NCI-H187 (cell line): ENCODE measurements around the gene TMPRSS15.

Source experiments
- DNase-seq, 2 experiments: peaks; one replicate each; lab custom pipeline; 2025; lab: John Stamatoyannopoulos, UW

Gene TMPRSS15

GRCh38 chr21:18349468-18349867, 54.1 kb downstream of the TMPRSS15 start:
- no peak for DNase-seq

- DNase-seq = no peak
Measured at GRCh38 chr21:18340387-18340942, 63.1 kb downstream of the TMPRSS15 start.

- no peak for DNase-seq
Measured at GRCh38 chr21:18335651-18336236, 67.8 kb downstream of the TMPRSS15 start.

GRCh38 chr21:18334066-18334465, 69.5 kb downstream of the TMPRSS15 start:
- DNase-seq = no peak

GRCh38 chr21:18318156-18318555, 85.4 kb downstream of the TMPRSS15 start:
- DNase-seq = no peak

- no peak for DNase-seq
Measured at GRCh38 chr21:18298228-18298627, 105.4 kb downstream of the TMPRSS15 start.

GRCh38 chr21:18294100-18294499, 109.5 kb downstream of the TMPRSS15 start:
- DNase-seq = no peak

- no peak for DNase-seq
Measured at GRCh38 chr21:18289876-18290275, 113.7 kb downstream of the TMPRSS15 start.

- DNase-seq = no peak
Measured at GRCh38 chr21:18285379-18285778, 118.2 kb downstream of the TMPRSS15 start.

- DNase-seq = peak; percentile 74 to 93
Measured at GRCh38 chr21:18275781-18276180, 127.8 kb downstream of the TMPRSS15 start.

- DNase-seq = no peak
Measured at GRCh38 chr21:18274370-18274769, 129.2 kb downstream of the TMPRSS15 start.

- DNase-seq = no peak
Measured at GRCh38 chr21:18273400-18273799, 130.2 kb downstream of the TMPRSS15 start.

GRCh38 chr21:18269856-18270255, 133.7 kb downstream of the TMPRSS15 start:
- no peak for DNase-seq

GRCh38 chr21:18268906-18269305, 134.7 kb downstream of the TMPRSS15 start:
- no peak for DNase-seq

GRCh38 chr21:18267496-18267895, 136.1 kb downstream of the TMPRSS15 start:
- no peak for DNase-seq

GRCh38 chr21:18265944-18266343, 137.6 kb downstream of the TMPRSS15 start:
- no peak for DNase-seq

GRCh38 chr21:18253799-18254198, 149.8 kb downstream of the TMPRSS15 start:
- no peak for DNase-seq

- no peak for DNase-seq
Measured at GRCh38 chr21:18253221-18253620, 150.4 kb downstream of the TMPRSS15 start.

GRCh38 chr21:18252680-18253079, 150.9 kb downstream of the TMPRSS15 start:
- no peak for DNase-seq

GRCh38 chr21:18252256-18252655, 151.3 kb downstream of the TMPRSS15 start:
- DNase-seq = no peak

GRCh38 chr21:18251065-18251464, 152.5 kb downstream of the TMPRSS15 start:
- no peak for DNase-seq

- DNase-seq = no peak
Measured at GRCh38 chr21:18249672-18250071, 153.9 kb downstream of the TMPRSS15 start.

- DNase-seq = no peak
Measured at GRCh38 chr21:18248171-18248570, 155.4 kb downstream of the TMPRSS15 start.

GRCh38 chr21:18245464-18245967, 158.1 kb downstream of the TMPRSS15 start:
- DNase-seq = peak in 1 of 2 experiments; percentile 73
